Endothelial cell (in vitro differentiated cells): Measurements from ENCODE around the gene PPP2R5D. TPM values are rescaled to one million over a fixed set of nuclear protein-coding genes. Genes with fewer than 3 reads are reported as not detected.

Experiments
- DNase-seq: peaks from one replicate; pipeline ENCODE4 v3.0.0; 2021; ENCODE audit warnings: low spot score
- H3K27ac Mint-ChIP-seq: one replicate; pipeline ENCODE4 v1.8.0; 2021; ENCODE audit warnings: mixed read lengths, inconsistent platforms; ENCODE audit not compliant: unreplicated experiment
- H3K27me3 Mint-ChIP-seq: one replicate; pipeline ENCODE4 v1.8.0; 2021; ENCODE audit warnings: mild to moderate bottlenecking, moderate library complexity, mixed read lengths, inconsistent platforms; ENCODE audit not compliant: unreplicated experiment
- H3K36me3 Mint-ChIP-seq: one replicate; pipeline ENCODE4 v1.8.0; 2021; ENCODE audit warnings: mild to moderate bottlenecking, low read depth, mixed read lengths, inconsistent platforms; ENCODE audit not compliant: unreplicated experiment
- H3K4me1 Mint-ChIP-seq: one replicate; pipeline ENCODE4 v1.8.0; 2021; ENCODE audit warnings: mild to moderate bottlenecking, mixed read lengths, inconsistent platforms; ENCODE audit not compliant: unreplicated experiment
- H3K4me3 Mint-ChIP-seq: one replicate; pipeline ENCODE4 v1.8.0; 2021; ENCODE audit warnings: mild to moderate bottlenecking, mixed read lengths, inconsistent platforms; ENCODE audit not compliant: unreplicated experiment
- H3K9me3 Mint-ChIP-seq: one replicate; pipeline ENCODE4 v1.8.0; 2021; ENCODE audit warnings: mixed read lengths, inconsistent platforms; ENCODE audit not compliant: unreplicated experiment
- CTCF ChIP-seq: fragments of 200-600 bp; sonication (generic); IDR thresholded peaks from one replicate; pipeline ENCODE4 v1.5.0; 2021; ENCODE audit warnings: antibody characterized with exemption; ENCODE audit not compliant: unreplicated experiment
- total RNA-seq: library from RNA; stranded (reverse); fragmentation: NEBNext Ultra II Directional; extraction: Animal tissue kit (Norgen Biotek cat#: 25700); gene quantifications from one replicate; pipeline ENCODE4 v1.2.1, GENCODE V29; 2021; ENCODE audit not compliant: unreplicated experiment

PPP2R5D gene
- total RNA-seq, 1 donor from 2014 or later: 58.0 TPM

DNA sequence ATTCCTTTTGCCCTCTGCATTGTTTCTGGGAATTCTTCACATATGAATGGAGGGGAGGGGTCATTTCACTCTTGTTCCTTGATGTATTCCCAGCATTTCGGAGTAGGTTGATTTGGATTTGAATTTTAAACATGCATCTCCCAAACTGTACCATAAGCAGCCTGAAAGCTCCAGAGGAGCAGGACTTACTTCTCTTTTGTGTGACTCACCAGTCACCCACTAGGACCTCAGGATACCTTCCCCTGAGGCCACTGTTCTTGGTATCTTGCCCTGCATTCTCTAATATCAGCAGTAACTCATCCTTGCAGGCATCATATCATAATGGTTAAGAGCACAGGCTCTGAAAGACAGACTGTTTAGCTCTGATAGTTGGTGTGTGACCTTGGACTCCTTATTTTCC lies 74.2 kb downstream of the PPP2R5D start:
- H3K36me3 Mint-ChIP-seq: peaks cover 27% of the 10 kb centered on the region
- peaks cover 11% of the 10 kb centered on the region for H3K27me3 Mint-ChIP-seq
- H3K27ac Mint-ChIP-seq: peak overlapping the region; percentile 54
- no peaks in the 10 kb centered on the region for H3K9me3 Mint-ChIP-seq
- DNase-seq: no peak
- peak overlapping the region; percentile 99 for H3K4me3 Mint-ChIP-seq
- no peak for TF ChIP-seq CTCF
- H3K4me1 Mint-ChIP-seq: peaks cover 33% of the 10 kb centered on the region

DNA sequence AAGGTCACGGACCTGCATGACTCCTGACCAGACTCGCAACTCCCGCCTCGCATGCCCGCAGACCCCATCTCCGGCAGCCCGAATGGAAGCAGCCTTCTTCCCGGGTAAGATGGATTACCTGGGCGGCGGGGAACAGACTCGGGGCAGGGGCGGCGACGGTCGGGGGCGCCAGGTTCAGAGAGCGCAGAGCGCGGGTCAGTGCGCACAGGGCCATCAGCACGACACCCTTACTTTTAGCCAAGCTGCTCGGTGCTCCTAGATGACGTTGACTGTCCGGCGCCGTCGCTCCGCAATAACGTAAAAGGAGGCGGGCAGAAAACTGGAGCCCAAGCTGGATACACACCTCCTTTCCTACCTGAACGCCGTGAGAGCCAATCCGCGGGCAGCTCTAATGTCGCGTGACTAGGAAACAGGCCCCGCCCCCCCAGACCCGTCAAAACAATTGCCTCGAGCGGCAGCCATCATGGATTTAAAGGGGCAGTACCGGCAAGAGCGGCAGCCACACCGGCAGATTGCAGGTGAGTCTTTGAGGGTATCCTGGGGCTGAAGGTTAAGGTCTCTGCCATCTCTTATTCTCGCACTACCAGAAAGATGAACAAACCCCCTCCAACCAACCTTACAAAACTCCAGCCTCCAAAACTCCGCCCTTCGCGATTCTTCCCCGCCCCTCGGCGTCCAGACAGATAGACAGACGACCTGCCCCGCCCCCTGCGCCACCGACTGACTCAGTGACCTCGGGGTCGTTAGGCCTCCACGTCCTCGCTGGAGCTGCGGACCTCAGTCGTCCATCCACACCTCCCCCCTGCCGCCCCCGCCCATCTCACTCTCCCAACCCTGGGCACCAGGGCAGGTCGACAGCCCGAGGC lies 75.0 kb downstream of the PPP2R5D start, which contains the start of the genes KLC4 and MRPL2:
Gene KLC4 (plus strand): TSS at position 464 of the 866 bp plus-strand sequence. CDS start 1,705 bp downstream, outside the sequence.
Gene MRPL2 (minus strand): TSS at position 267 of the 866 bp plus-strand sequence. CDS start 53 bp downstream, at position 214.
- peak within 1 kb of the TSS; percentile 96 for H3K27ac Mint-ChIP-seq
- peak; percentile 94 for DNase-seq
- TF ChIP-seq CTCF: no peak
- H3K4me3 Mint-ChIP-seq: peak within 1 kb of the TSS; percentile 99
- H3K4me1 Mint-ChIP-seq: peaks cover 29% of the 10 kb centered on the region
- no peaks in the 10 kb centered on the region for H3K9me3 Mint-ChIP-seq
- peaks cover 28% of the 10 kb centered on the region for H3K36me3 Mint-ChIP-seq
- peaks cover 7% of the 10 kb centered on the region for H3K27me3 Mint-ChIP-seq

GRCh38 chr6:43060034-43060754 lies 75.8 kb downstream of the PPP2R5D start:
- no peak for DNase-seq
- Mint-ChIP-seq H3K36me3 (peaks cover 33% of the 10 kb centered on the region), H3K9me3 (no peaks in the 10 kb centered on the region), H3K4me1 (peaks cover 29% of the 10 kb centered on the region), H3K27me3 (peaks cover 7% of the 10 kb centered on the region), H3K4me3 (peak overlapping the region; percentile 99), H3K27ac (peak overlapping the region; percentile 96)
- TF ChIP-seq CTCF: no peak

DNA sequence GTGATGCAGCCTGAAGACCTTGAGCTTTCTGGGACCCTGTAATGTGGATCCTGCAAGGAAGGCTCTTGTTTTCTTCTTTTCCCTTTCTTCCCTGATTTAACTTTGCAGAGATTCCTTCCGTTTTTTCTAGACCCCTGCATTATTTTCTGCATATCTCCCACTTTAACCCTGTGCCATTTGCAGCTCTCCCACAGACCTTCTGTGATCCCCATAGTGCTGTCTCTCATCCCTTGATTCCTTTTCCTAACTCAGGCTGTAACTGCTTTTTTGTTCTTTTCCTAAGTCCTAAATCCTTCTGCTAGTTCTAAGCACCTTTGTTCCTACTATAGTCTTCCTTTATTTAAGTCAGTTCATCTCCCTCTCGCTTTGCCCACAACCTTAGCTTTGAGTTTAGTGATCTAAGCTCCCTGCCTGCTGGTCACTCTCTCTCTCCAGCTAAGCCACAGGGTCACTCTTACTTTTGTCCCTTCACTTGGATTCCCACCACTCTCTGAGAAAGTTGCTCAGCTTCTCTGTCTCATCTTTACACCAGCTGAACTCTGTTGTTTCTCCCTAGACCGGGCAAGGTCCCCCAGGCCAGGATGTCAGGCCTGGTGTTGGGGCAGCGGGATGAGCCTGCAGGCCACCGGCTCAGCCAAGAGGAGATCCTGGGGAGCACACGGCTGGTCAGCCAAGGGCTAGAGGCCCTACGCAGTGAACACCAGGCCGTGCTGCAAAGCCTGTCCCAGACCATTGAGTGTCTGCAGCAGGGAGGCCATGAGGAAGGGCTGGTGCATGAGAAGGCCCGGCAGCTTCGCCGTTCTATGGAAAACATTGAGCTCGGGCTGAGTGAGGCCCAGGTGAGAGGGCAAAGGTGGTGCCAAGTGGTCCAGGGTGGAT lies 76.6 kb downstream of the PPP2R5D start:
- no peak for TF ChIP-seq CTCF
- H3K4me3 Mint-ChIP-seq: peak overlapping the region; percentile 99

More for the DNA sequence above, 76.6 kb downstream of the PPP2R5D start:
- Mint-ChIP-seq H3K4me1 (peaks cover 29% of the 10 kb centered on the region), H3K9me3 (no peaks in the 10 kb centered on the region), H3K27me3 (peaks cover 5% of the 10 kb centered on the region), H3K27ac (peak overlapping the region; percentile 84), H3K36me3 (peaks cover 31% of the 10 kb centered on the region)
- DNase-seq: no peak
